GM12864 (cell line): ENCODE measurements around the gene SARDH.
"Not testable (repeated sequence)": the region's sequence is repeated elsewhere in the genome, so short reads cannot be mapped to it uniquely, and the experiment has no call there.

Experiments used
- DNase-seq: peaks from one replicate; pipeline ENCODE4 v3.0.0-alpha.2; 2011; ENCODE audit warnings: low read depth
- H3K4me3 ChIP-seq: 2 replicates; pipeline ENCODE4 v1.5.1; 2011; ENCODE audit warnings: mild to moderate bottlenecking, low read depth, low read length, control low read depth
- CTCF ChIP-seq: IDR thresholded peaks from 2 replicates; pipeline ENCODE4 v1.5.1; 2011; ENCODE audit warnings: low read depth, mild to moderate bottlenecking, moderate library complexity, low read length, control low read depth, inconsistent platforms; ENCODE audit errors: missing control alignments

The SARDH gene

GRCh38 chr9:133754187-133754586, 16.0 kb upstream of the SARDH start:
- no peak for DNase-seq
- no peak overlapping the region for H3K4me3 ChIP-seq
- TF ChIP-seq CTCF, result no peak

GRCh38 chr9:133752739-133753446, 14.7 kb upstream of the SARDH start:
- H3K4me3 ChIP-seq, result no peak overlapping the region
- no peak for TF ChIP-seq CTCF
- DNase-seq, result no peak

GRCh38 chr9:133750982-133751649, 13.0 kb upstream of the SARDH start:
- no peak for DNase-seq
- no peak overlapping the region for H3K4me3 ChIP-seq
- no peak for TF ChIP-seq CTCF

GRCh38 chr9:133747309-133747708, 9.2 kb upstream of the SARDH start:
- TF ChIP-seq CTCF, result no peak
- no peak for DNase-seq
- no peak overlapping the region for H3K4me3 ChIP-seq

- not testable (repeated sequence) for H3K4me3 ChIP-seq, DNase-seq
Observed at GRCh38 chr9:133744528-133744927, 6.4 kb upstream of the SARDH start.

GRCh38 chr9:133742849-133743444, 4.8 kb upstream of the SARDH start:
- DNase-seq, result peak; percentile 31

More at GRCh38 chr9:133742849-133743444, 4.8 kb upstream of the SARDH start:
- TF ChIP-seq CTCF, result peak; percentile 99
- H3K4me3 ChIP-seq, result no peak overlapping the region
